ENCODE results near the gene TEAD4.
"Not testable (repeated sequence)": the region's sequence is repeated elsewhere in the genome, so short reads cannot be mapped to it uniquely, and the experiment has no call there.

The TEAD4 gene

DNA sequence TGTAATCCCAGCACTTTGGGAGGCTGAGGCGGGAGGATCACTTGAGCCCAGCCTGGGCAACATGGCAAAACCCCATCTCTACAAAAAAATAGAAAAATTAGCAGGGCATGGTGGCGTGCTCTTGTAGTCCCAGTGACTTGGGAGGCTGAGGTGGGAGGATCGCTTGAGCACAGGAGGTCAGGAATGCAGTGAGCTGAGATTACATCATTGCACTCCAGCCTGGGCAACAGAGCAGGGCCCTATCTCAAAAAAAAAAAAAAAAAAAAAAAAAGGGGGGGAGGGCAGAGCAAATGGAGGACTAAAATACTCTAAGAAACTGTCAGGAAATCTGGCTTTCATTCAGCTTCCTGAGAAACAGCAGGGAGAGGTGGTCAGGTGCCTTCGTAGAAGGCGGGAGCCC, 86.3 kb downstream of the TEAD4 start:
- in situ Hi-C loops (cut with MboI; ENCODE audit: low sequenced_read_pairs), result no loop called here

DNA sequence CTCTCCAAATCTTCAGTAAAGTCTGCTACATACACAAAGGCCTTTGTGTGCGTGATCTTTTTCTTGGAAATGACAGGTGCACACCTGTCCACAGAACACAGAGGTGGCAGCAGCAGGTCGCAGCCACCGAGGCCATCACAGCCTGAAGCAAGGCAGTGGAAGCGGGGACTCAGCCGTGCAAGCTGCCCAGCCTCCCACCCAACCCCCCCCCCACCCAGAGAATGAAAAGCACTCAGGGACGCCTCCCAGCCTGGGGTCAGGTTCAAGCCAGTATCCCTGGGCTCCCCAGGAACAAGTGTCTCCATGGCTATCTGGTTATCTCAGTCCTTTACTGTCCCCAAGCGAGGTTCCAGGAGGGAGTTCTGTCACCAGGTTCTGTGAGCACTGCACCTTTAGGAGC, 86.8 kb downstream of the TEAD4 start:
- in situ Hi-C loops (cut with MboI; ENCODE audit: low sequenced_read_pairs), result no loop called here

DNA sequence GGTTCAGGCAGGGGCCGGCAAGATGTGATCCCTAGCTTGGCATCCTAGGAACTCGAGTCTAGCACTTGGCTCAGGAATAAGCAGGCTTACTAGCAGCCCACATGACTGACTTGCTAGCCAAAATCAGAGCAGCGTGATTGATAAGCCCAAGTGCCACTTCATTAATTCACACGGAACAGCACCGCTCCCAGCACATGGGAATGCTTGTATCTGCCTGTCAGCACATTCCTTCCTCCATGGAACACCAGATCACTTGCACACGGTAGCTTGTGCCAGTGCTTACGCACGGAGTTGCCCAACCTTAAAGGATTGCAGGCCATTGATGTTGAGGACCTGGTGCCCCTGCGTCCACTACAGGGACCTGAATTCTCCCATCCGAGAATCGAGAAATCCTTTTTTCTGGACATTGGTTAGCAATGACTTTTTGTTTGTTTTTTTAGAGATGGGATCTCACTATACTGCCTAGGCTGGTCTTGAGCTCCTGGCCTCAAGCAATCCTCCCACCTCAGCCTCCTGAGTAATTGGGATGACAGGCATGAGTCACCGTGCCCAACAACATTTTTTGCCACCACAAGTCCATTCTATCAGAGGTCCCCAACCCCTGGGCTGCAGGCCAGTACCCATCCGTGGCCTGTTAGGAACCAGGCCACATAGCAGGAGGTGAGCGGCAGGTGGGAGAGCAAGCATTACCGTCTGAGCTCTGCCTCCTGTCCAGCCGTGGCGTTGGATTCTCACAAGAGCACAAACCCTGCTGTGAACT, 87.4 kb downstream of the TEAD4 start:
- in situ Hi-C loops (cut with MboI; ENCODE audit: low sequenced_read_pairs), result no loop called here

DNA sequence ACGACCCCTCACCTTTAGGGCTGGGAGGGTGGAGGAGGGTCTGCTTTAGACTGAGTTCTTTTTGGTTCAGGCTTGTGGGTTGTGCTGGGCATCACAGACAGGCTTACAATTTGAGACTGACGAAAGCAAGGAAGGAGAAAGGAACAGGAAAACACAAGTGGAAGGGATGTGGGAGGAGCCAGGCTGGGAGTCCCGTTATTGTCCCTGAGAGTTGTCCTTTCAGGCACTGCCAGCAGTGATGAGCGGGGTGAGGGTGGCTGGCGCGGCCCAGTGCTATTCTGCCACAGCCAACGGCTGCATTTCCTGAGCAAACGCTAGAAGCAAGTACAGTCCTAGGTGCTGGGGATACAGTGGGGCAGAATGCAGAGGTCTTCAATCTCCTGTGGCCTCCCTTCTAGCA, 88.8 kb downstream of the TEAD4 start:
- in situ Hi-C loops (cut with MboI; ENCODE audit: low sequenced_read_pairs), result no loop called here

DNA sequence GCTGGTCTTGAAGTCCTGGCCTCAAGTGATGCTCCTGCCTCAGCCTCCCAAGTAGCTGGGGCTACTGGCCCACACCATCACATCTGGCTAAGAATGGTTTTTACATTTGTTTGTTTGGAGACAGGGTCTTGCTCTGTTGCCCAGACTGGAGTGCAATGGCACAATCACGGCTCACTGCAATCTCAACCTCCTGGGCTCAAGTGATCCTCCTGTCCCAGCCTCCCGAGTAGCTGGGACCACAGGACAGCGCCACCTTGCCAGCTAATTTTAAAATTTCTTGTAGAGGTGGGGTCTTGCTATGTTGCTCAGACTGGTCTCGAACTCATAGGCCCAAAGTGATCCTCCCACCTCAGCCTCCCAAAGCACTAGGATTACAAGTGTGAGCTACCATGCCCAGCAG, 89.3 kb downstream of the TEAD4 start:
- in situ Hi-C loops (cut with MboI; ENCODE audit: low sequenced_read_pairs), result no loop called here

DNA sequence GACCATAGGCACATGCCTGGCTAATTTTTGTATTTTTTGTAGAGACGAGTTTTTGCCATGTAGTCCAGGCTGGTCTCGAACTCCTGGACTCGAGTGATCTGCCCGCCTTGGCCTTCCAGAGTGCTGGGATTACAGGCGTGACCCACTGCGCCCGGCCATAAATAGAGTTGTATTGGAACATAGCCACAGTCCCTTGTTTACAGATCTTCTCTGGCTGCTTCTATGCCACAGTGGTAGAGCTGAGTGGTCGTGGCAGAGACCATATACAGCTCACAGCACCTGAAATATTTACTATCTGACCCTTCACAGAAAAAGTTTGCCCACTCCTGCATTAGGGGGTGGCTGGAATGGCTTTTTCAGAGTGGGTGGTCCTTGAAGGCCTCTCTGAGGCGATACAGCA, 90.0 kb downstream of the TEAD4 start:
- in situ Hi-C loops (cut with MboI; ENCODE audit: low sequenced_read_pairs), result no loop called here

DNA sequence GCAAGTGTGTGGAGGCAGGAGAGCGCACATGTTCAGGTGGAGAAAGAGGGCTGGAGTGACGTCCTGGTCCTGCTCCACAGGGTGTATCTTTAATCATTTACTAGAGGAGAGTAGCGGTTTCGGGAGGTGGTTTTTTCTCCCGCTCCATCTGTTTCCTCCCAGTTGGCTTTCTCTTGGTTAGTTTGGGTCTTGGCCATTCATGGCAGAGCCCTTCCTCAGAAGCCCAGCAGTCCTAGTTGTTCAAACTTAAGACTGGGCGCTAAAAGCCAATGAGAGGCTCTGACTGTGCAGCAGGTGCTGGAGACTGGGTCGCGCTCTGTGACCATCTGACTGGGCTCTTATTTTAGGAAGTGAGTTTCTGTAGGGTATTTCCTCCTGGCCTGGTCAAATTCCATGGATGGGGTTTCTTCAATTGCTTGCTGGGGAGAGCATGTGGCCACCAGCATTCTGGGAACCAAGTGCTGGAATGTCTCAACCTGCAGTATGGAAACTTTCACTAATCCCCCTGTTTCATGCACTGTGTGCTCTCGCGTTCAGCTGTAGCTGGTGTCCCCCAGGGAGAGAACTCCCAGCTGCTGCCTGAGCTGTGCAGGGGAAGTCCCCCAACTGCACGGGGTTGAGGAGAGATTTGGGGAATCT, 90.5 kb downstream of the TEAD4 start:
- in situ Hi-C loops (cut with MboI; ENCODE audit: low sequenced_read_pairs), result no loop called here

DNA sequence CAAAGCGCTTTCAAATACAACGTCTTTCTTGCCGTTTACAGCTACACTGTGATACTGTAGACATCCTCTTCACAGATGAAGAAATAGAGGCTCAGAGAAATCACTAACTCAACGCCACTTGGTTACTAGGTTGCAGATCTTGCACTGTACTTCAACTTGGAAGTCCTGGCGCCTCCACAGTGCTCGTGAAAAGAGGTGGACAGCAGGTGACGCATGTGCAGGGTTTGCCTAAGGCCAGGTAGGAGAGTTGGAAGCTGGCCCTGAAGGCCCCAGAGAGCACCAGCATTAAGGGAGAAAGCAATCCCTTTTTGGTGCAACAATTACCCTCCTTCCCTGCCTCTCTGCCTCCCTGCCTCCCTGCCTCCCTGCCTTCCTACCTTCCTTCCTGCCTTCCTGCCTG, 95.2 kb downstream of the TEAD4 start:
- in situ Hi-C loops (cut with MboI; ENCODE audit: low sequenced_read_pairs), result no loop called here

DNA sequence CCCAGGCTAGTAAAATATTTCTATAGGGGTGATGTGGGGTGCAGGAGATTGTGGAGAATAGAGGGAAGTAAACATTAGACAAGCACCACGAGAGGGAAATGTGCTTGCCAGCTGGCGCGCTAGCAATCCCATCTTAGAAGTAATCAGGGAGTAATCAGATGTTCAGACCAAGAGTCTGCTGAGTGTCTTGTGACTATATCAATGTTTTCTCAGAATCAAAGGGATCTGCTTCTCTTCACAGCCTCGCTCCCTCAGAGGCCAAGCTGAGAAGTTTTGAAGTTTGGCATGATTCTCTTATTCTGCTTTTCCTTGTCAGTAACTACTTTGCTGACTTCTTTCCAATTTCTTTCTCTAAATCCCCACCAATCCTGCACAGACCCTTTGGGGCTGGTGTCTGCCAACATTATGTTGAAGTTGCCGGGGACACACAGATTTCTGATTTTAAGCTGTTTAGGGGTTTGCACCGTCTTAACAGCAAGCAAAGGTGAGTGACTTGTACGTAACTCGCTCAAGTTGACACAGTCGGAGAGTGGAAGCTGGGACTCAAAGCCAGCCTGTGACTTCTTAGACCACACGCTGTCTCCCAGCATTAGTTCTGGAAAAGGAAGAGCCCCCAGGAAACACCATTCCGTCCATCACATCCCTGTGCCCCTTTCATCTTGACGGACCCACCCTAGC, 96.0 kb downstream of the TEAD4 start:
- in situ Hi-C loops (cut with MboI; ENCODE audit: low sequenced_read_pairs), result no loop called here

DNA sequence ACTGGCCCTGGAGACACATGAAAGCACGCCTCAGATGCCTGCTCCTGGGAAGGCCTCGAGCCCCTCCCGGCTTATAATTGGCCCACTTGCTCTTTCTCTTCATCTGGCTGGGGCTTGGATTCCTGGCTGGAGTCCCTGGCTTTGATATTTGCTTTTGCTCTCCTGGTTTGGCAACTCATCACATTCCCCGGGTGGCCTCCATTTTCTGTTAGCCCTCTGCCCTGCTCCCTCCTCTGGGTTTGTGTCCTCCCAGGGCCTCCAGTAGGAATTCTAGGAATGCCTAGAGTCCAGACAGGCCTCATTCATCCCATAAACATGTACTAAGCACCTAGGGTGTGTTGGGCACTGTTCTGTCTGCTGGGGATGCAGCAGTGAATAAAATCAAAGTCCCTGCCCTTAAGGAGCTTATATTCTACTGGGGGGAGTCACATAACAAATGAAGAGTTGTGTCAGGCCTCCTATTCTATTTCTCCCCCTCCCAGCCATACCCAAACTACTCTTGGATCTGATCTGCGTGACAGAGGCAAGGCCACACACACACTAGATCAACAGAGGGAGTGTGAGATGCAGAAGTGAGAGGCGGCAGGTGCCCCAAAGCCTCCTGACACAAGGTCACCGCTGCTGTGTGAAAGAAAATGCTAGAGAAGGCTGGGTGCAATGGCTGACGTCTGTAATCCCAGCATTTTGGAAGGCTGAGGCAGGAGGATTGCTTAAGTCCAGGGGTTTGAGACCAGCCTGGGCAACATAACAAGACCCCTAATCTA, 96.7 kb downstream of the TEAD4 start:
- in situ Hi-C loops (cut with MboI; ENCODE audit: low sequenced_read_pairs), result no loop called here

DNA sequence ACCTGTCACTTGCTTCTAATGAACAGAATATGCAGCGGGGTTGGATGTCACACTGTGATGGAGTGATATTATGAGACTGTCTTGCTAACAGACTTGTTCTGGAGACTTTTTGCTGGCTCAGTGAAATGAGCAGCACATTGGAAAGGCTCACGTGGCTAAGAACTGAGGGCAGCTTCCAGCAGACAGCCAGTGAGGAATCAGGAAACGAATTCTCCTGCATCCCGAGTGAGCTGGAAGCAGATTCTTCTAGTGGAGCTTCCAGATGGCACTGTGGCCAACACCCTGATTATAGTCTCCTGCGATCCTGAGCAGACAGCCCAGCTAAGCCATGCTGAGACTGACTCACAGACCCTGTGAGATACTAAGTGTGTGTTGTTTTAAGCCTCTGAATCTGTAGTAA, 101.9 kb downstream of the TEAD4 start:
- in situ Hi-C loops (cut with MboI; ENCODE audit: low sequenced_read_pairs), result no loop called here

DNA sequence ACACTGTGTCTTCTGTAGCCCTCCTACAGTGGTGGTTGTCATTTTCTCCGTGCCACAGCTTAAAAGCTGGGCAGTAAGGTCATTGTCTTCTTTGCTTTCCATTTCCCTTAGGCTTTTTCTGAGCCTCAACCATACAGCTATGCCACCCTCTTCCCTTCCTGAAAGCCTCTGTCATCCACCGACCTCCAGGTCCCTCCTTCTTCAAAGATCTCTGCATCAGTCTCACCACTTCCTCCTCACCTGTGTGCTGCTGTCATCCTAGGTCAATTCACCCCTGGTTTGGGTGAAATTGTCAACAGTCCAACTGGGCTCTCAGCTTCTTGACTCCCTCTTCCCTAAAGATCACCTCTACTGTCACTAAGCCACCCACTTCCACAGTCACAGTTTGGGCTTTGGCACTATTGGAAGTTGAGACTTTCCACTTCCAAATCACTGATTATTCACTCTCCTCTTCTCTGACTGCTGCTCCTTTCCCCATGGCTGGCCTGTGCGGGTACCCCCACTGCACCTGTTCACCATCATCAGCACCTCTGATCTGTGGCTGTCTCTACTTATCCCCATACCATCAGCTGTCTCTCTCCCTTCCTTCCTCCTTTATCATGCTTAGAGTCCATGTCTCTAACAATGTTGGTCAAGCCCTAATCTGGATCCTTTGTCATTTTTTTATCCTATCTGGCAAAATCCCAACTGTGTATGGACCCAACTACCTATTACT, 102.5 kb downstream of the TEAD4 start:
- in situ Hi-C loops (cut with MboI; ENCODE audit: low sequenced_read_pairs), result no loop called here

DNA sequence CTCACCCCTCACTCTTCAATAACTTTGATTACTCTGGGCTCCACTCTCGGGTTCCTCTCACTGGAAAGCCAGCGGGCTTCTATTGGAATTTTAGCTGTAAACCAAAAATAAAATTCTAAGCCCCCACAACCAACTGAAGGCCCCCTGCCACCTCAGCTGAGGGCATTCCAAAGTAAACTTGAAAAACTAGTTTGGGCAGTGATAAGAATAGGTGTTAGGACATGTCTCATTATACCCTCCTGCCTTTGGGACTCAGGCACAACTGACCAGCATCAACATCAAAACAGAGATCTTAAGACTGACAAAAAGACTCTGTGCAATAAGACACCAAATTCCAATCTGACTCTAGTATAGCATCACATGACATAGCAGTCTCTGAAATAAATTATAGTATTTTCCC, 106.1 kb downstream of the TEAD4 start:
- in situ Hi-C loops (cut with MboI; ENCODE audit: low sequenced_read_pairs), result no loop called here

DNA sequence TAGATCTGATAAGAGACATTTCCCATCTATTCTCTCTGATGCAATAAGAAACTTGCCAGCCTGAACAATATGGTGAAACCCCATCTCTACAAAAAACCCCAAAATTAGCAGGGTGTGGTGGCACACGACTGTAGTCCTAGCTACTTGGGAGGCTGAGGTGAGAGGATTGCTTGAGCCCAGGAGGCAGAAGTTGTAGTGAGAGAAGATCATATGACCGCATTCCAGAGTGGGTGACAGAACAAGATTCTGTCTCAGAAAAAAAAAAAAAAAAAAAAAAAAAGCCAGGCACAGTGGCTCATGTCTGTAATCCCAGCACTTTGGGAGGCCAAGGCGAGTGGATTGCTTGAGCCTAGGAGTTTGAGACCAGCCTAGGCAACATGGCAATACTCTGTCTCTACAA, 106.6 kb downstream of the TEAD4 start:
- in situ Hi-C loops (cut with MboI; ENCODE audit: low sequenced_read_pairs), result not testable (repeated sequence)

DNA sequence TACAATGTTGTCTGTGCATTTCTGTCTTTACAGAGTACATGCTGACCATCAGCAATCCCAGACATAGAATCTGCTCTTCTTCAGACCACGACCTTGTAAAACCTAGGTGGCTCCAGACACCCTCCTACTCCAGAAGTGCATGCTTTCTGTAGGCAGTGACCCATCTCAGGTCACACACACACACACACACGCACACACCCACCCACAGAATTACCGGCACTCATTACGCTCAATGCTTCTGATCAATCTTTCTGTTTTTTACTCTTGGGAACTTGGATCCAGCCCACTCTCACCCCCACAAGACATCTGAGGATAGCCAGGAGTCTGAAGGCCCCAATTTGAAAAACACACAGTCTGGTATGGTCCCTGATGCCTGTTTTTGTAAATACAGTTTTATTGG, 110.5 kb downstream of the TEAD4 start:
- in situ Hi-C loops (cut with MboI; ENCODE audit: low sequenced_read_pairs), result no loop called here

DNA sequence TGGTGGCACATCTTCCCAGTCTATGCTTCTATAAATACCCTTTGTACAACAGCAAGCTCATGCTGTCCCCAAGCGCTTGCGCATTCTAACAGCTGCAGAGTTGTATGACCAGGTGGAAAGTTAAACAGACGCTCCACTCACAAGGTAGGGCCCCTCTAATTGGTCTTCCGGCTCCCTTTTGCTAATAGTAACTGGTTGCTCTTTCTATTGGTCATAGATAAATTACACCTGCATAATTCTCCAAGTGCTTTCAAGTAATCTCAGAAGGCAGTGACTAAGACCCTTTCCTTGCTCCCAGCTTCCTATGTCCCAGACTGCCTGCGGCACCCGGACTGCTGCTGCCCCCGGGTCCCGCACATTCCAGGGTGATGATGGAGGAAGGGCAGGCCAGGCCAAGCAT, 111.9 kb downstream of the TEAD4 start:
- in situ Hi-C loops (cut with MboI; ENCODE audit: low sequenced_read_pairs), result no loop called here

DNA sequence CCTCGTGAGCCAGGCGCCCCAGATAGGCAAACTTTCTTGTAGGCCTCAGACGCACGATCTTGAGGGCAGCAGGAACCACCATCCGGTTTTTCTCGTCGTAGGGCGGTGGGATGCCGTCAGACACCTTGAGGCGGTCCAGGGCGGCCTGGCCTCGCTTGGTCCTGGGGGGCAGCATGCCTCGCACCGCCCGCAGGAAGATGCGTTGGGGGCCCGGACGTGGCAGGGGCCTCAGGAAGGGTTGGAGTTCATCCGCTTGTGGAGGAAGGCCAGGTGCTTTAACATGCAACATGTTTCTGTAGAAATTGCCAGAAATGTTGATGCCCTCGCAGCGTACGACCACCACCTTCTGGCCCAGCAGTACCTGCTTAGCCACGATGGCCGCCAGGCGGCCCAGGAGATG, 112.5 kb downstream of the TEAD4 start:
- in situ Hi-C loops (cut with MboI; ENCODE audit: low sequenced_read_pairs), result no loop called here

DNA sequence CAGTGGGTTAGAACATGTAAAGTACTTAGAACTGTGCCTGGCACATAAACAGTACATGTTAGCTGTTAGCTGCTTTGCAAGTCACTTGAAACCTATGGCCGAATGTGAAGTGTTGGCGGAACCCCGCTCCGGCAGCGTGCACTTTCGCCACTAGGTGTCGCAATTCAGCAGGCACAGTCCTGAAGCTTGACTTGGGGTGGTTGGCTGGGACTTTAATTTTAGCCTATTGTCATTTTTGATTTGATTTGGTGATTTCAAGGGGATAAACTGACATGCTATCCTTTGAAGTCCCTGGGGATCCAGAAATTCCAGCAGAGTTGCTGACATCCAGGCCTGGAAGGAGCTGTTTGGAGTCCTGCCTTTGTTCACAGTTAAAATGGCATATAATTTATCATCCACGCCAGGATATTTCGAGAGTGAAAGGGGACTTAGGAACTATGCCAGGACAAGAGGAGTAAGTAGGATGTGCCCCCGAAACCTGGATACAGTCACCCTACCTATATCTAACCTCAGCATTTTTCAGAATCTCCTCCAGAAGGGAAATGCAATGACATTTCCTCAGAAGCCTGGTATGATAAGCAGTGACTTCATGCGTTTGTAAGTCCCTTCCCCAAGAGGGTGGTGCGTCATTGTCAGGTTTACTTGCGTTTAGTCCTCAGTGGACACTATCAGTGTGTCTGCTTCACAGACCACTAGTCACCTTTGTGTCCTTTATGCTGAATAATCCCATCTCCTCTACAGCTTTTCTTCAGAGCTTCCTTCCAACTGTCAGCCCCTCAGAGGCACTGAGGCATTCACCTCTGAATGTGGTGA, 114.4 kb downstream of the TEAD4 start:
- in situ Hi-C loops (cut with MboI; ENCODE audit: low sequenced_read_pairs), result no loop called here

DNA sequence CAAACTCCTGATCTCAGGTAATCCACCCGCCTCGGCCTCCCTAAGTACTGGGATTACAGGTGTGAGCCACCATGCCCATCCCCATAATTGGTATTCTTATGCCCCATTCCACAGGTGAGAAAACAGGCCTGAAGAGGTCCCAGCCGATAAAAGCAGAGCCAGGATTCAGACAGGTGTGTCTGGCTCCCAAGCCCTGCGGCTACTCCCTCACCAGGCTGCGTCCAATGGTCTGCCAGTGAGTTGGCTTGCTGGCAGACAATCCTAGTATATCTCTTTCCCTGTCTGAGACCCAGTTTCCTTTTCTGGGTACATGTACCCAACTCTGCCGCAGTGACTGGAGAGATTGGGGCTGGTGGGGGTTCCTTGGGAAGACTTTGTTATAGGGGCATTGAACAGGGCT, 116.1 kb downstream of the TEAD4 start:
- in situ Hi-C loops (cut with MboI; ENCODE audit: low sequenced_read_pairs), result no loop called here

All from HL-60/S4 treated with retinoic acid at 250 ng/mL for 4 days and 3 days (cell line).